Tibial nerve (tissue), 4 donors: ENCODE results near the gene VSTM4. TPM values are rescaled to one million over a fixed set of nuclear protein-coding genes. Genes with fewer than 3 reads are reported as not detected.

Source experiments
- DNase-seq, 2 donors: peaks; one replicate each; pipeline ENCODE4 v3.0.0-alpha.2; 2019; ENCODE audit warnings: low spot score in 2 of 2
- H3K27ac ChIP-seq, 4 donors: fragments of 200-600 bp; sonication (generic) in 3 of 4; one replicate each; pipeline ENCODE4 v1.5.1; 2017 to 2019; ENCODE audit warnings: mild to moderate bottlenecking in 1 of 4
- H3K27me3 ChIP-seq, 2 donors: fragments of 200-600 bp; sonication (generic) in 1 of 2; one replicate each; pipeline versions ENCODE4 v1.5.1 to v1.6.0; 2017 to 2019
- H3K36me3 ChIP-seq, 3 donors: fragments of 200-600 bp; sonication (generic); one replicate each; pipeline ENCODE4 v1.5.1; 2018 to 2019
- H3K4me1 ChIP-seq, 4 donors: fragments of 200-600 bp; sonication (generic) in 3 of 4; one replicate each; pipeline ENCODE4 v1.5.1; 2017 to 2019
- H3K4me3 ChIP-seq, 4 donors: fragments of 200-600 bp; sonication (generic) in 3 of 4; one replicate each; pipeline ENCODE4 v1.5.1; 2017 to 2019; ENCODE audit warnings: mild to moderate bottlenecking in 1 of 4, moderate library complexity in 1 of 4
- H3K9me3 ChIP-seq, 4 donors: fragments of 200-600 bp; sonication (generic) in 3 of 4; one replicate each; pipeline ENCODE4 v1.5.1; 2017 to 2019
- EP300 ChIP-seq, 2 donors: sonication (generic); formaldehyde crosslinking; IDR thresholded peaks; one replicate each; pipeline ENCODE4 v1.6.1; 2017; ENCODE audit warnings: antibody characterized with exemption in 2 of 2, mild to moderate bottlenecking in 1 of 2
- POLR2A ChIP-seq, 2 donors: fragments of 450-650 bp; IDR thresholded peaks; one replicate each; pipeline ENCODE4 v1.6.1; 2017; ENCODE audit warnings: antibody characterized with exemption in 2 of 2, mild to moderate bottlenecking in 2 of 2, moderate library complexity in 2 of 2
- WGBS, 2 donors: methylation state at CpG; one replicate each; pipeline ENCODE4 v1.1.5; 2018; 5-methylcytosine and 5-hydroxymethylcytosine counted together
- total RNA-seq, 4 donors: library from RNA; depleted of rRNA; stranded (reverse); fragments of >200 nt; gene quantifications; one replicate each; pipeline ENCODE4 v1.1.0, GENCODE V29; 2016
- TF ChIP-seq, protein P1 (sequence below), 5 experiments: fragments of 200-600 bp in 3 of 5; fragments of 450-650 bp in 2 of 5; sonication (generic) in 3 of 5; IDR thresholded peaks; one replicate each; pipeline ENCODE4 v1.5.1; 2016 to 2019; ENCODE audit warnings: antibody characterized with exemption in 5 of 5, mild to moderate bottlenecking in 3 of 5, moderate library complexity in 2 of 5

Gene VSTM4
- total RNA-seq, 4 donors from 2014 or later = 9.8 to 18.2 (median 12.8) TPM

DNA sequence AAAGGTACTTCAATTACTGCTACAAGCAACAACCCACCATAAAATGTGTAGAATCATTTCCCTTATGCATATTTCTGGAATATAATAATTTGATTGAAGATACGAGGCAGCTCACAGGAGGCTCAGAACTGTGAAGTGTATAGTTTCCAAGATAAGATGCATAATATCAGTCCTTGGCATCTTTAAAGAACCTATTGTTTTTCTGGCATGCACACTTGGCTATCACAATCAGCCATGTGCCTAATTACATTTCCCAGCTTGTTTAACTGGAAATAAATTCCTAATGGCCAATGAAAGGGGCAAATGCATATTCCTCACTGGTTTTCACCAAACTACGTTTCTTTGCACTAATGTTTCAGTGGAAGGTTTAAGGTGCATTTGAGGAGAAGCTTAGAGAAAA lies 92.3 kb downstream of the VSTM4 start:
- 51 to 53% methylated on average over 2 of the region's 2 CpGs for WGBS, 2 donors
- Histone ChIP-seq H3K27me3 (no peaks in the 10 kb centered on the region), H3K36me3 (peaks cover 0 to 4% (median 0%) of the 10 kb centered on the region in 3 donors), H3K27ac (no peak overlapping the region), H3K4me1 (peaks cover 0 to 24% (median 3%) of the 10 kb centered on the region in 4 donors), H3K9me3 (no peaks in the 10 kb centered on the region), H3K4me3 (no peak overlapping the region)
- TF ChIP-seq POLR2A (IDR thresholded peaks at IDR 0.05) (no peak), EP300 (IDR thresholded peaks at IDR 0.05) (no peak)
- no peak for DNase-seq

DNA sequence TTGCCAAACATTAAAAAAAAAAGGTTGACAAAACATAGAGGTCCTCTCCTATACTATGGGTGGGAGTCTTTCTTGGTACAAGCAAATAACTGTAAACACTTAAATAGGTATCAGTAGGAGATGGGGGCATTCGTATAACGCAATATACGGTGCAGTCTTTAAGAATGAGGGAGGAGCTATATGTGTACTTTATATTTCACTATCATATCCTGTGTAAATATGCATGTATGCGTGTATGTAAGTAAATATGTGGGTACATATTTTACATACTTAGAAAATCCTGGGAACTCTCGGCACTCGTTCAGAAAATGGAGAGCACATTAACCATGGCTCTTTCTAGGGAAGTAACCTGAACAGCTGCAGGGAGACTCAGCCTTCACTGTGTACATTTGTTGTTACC lies 93.6 kb downstream of the VSTM4 start:
- Histone ChIP-seq H3K27ac (no peak overlapping the region), H3K36me3 (peaks cover 0 to 4% (median 0%) of the 10 kb centered on the region in 3 donors), H3K4me3 (no peak overlapping the region), H3K4me1 (peaks cover 0 to 24% (median 3%) of the 10 kb centered on the region in 4 donors), H3K27me3 (no peaks in the 10 kb centered on the region), H3K9me3 (no peaks in the 10 kb centered on the region)
- DNase-seq = no peak
- WGBS, 2 donors = 96% methylated on average over 6 of the region's 6 CpGs
- TF ChIP-seq POLR2A (IDR thresholded peaks at IDR 0.05) (no peak), EP300 (IDR thresholded peaks at IDR 0.05) (no peak)
- TF ChIP-seq, protein P1, sequence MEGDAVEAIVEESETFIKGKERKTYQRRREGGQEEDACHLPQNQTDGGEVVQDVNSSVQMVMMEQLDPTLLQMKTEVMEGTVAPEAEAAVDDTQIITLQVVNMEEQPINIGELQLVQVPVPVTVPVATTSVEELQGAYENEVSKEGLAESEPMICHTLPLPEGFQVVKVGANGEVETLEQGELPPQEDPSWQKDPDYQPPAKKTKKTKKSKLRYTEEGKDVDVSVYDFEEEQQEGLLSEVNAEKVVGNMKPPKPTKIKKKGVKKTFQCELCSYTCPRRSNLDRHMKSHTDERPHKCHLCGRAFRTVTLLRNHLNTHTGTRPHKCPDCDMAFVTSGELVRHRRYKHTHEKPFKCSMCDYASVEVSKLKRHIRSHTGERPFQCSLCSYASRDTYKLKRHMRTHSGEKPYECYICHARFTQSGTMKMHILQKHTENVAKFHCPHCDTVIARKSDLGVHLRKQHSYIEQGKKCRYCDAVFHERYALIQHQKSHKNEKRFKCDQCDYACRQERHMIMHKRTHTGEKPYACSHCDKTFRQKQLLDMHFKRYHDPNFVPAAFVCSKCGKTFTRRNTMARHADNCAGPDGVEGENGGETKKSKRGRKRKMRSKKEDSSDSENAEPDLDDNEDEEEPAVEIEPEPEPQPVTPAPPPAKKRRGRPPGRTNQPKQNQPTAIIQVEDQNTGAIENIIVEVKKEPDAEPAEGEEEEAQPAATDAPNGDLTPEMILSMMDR (IDR thresholded peaks at IDR 0.05) = no peak

DNA sequence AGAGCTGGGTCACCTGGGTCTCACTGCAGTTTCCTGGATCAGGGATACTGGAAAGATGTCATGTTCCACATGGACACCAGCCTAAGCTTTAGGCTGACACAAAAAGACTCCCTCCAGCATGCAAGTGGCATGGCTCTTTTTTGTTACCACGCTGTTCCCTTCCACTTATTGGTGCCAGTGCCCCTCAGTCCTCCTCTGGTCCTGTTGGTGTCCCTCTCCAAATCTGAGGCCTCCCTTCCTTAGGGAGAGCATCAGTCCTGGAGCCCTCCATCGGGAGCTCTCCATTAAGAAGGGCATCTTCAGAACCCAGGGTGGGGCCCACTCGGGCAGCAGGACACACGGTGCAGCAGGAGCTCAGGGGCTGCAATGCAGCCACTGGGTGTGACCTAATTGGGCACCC lies 99.6 kb downstream of the VSTM4 start:
- no peak for TF ChIP-seq POLR2A (IDR thresholded peaks at IDR 0.05)
- no peak for TF ChIP-seq EP300 (IDR thresholded peaks at IDR 0.05)
- TF ChIP-seq, protein P1 (IDR thresholded peaks at IDR 0.05) = no peak
- WGBS, 2 donors = 85 to 96% methylated on average over 4 of the region's 4 CpGs

DNA sequence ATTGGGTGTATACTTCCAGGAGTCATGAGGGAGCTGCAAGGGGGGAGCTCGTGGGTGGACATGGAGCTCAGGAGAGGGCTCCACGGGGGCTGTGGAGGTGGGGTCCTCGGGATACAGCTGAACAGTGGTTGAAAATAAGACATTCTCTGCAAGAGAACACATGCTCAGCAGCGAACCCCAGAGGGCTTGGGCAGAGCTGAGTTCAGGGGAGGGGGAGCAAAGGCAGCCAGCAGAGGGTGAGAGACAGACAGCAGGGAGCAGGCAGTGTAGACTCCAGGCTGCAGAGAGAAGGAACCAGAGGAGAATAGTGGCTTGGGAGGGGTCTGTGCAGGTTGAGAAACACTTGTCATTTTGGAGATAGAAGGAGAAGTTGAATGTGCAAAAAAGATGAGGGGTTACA lies 102.7 kb downstream of the VSTM4 start:
- DNase-seq = no peak
- H3K4me3 ChIP-seq = no peak overlapping the region
- no peaks in the 10 kb centered on the region for H3K36me3 ChIP-seq
- no peaks in the 10 kb centered on the region for H3K27me3 ChIP-seq
- peaks cover 0 to 22% (median 3%) of the 10 kb centered on the region in 4 donors for H3K4me1 ChIP-seq
- TF ChIP-seq POLR2A (IDR thresholded peaks at IDR 0.05) (no peak), EP300 (IDR thresholded peaks at IDR 0.05) (no peak)
- TF ChIP-seq, protein P1 (IDR thresholded peaks at IDR 0.05) = no peak
- no peak overlapping the region for H3K27ac ChIP-seq
- no peaks in the 10 kb centered on the region for H3K9me3 ChIP-seq
- WGBS, 2 donors = 45 to 59% methylated on average over 4 of the region's 4 CpGs

More for the DNA sequence above, 99.6 kb downstream of the VSTM4 start:
- no peak overlapping the region for H3K4me3 ChIP-seq
- peaks cover 0 to 4% (median 0%) of the 10 kb centered on the region in 3 donors for H3K36me3 ChIP-seq
- peaks cover 0 to 22% (median 3%) of the 10 kb centered on the region in 4 donors for H3K4me1 ChIP-seq
- H3K27me3 ChIP-seq = no peaks in the 10 kb centered on the region
- DNase-seq = no peak
- no peaks in the 10 kb centered on the region for H3K9me3 ChIP-seq
- H3K27ac ChIP-seq = no peak overlapping the region

DNA sequence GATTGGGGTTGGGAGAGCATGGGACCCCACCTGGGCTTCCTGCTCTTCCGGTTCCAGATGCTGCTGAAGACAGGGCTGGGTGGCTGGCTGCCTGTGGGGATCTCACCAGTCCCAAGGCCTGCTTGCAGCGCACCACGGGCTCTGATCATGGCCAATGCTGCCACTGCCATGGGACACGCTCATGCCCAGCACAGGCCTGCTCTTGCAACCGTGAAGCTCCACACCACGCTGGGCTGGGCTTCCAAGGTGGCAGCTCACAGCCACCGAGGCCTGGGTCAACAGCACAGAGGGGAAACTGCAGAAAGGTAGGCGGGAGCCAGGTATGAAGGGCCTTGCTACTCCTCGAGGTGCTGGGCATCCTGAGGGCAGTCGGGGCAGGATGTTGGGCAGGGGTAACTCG lies 103.6 kb downstream of the VSTM4 start:
- Histone ChIP-seq H3K36me3 (no peaks in the 10 kb centered on the region), H3K9me3 (no peaks in the 10 kb centered on the region), H3K27ac (no peak overlapping the region), H3K4me3 (no peak overlapping the region), H3K4me1 (peaks cover 0 to 22% (median 3%) of the 10 kb centered on the region in 4 donors), H3K27me3 (no peaks in the 10 kb centered on the region)
- 89 to 93% methylated on average over 11 of the region's 11 CpGs for WGBS, 2 donors
- DNase-seq = no peak
- no peak for TF ChIP-seq EP300 (IDR thresholded peaks at IDR 0.05)

DNA sequence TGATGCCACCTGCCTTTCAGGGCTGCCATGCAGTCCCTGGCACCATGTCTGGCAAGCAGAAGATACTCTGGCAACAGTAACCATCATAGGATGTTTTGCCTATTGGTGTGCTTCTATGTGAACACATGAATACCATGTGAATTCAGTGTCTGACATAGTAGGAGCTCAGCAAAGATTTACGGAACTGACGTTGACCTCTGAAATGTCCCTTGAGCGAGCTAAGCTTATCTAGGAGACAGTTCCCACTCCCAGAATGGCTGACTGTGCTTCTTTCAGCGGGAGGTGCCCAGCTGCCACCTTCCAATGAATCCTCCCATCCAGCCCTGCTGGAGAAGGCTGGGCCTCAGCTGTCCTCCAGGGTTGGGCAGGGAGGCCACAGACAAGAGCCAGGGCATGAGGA lies 104.5 kb downstream of the VSTM4 start:
- TF ChIP-seq, protein P1 (IDR thresholded peaks at IDR 0.05) = no peak
- no peak for TF ChIP-seq EP300 (IDR thresholded peaks at IDR 0.05)
- no peak for TF ChIP-seq POLR2A (IDR thresholded peaks at IDR 0.05)
- Histone ChIP-seq H3K27ac (no peak overlapping the region), H3K4me3 (no peak overlapping the region), H3K27me3 (no peaks in the 10 kb centered on the region), H3K4me1 (peaks cover 0 to 22% (median 3%) of the 10 kb centered on the region in 4 donors), H3K36me3 (no peaks in the 10 kb centered on the region), H3K9me3 (no peaks in the 10 kb centered on the region)
- DNase-seq = no peak
- WGBS, 2 donors = 44 to 80% methylated on average over 2 to 4 of the region's 4 CpGs
